GM19025 (cell line): Measurements from ENCODE around the gene SHD.

ENCODE experiments used
- ATAC-seq: cut with Tn5 transposase; IDR thresholded peaks from one replicate; pipeline ENCODE4 v1.9.1; 2021; ENCODE audit warnings: mild to moderate bottlenecking, low read depth, moderate library complexity; ENCODE audit not compliant: unreplicated experiment

The SHD gene

DNA sequence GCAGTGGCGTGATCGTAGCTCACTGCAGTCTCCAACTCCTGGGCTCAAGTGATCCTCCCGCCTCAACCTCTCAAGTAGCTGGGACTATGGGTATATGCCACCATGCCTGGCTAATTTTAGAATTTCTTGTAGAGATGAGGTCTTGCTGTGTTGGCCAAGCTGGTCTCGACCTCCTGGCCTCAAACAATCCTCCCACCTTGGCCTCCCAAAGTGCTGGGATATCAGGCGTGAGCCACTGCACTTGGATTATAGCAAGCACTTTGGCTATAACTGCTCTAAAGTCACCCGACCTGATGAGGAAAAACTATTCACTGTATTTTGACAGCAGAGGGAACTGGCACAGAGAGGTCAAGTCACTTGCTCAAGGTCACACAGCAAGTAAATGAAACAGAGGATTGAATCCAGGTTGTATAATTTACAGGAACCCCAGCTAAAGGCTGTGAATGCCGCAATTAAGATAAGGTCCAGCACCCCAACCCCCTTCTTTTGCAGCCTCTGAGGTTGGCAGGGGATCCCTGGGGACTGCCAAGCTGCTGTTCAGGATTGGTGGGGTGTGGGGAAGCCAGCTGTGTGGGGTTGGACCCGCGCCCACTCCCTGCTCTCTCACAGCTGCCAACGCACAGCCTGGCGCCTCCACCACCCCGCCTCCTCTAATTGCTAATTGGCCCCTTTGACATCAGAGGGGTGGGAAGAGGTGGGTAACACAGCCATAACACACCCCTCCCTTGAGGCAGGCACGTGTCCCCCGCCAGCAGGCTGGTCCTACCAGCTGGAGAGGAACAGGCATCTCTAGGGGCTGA lies 17.1 kb downstream of the SHD start:
- ATAC-seq: no peak

DNA sequence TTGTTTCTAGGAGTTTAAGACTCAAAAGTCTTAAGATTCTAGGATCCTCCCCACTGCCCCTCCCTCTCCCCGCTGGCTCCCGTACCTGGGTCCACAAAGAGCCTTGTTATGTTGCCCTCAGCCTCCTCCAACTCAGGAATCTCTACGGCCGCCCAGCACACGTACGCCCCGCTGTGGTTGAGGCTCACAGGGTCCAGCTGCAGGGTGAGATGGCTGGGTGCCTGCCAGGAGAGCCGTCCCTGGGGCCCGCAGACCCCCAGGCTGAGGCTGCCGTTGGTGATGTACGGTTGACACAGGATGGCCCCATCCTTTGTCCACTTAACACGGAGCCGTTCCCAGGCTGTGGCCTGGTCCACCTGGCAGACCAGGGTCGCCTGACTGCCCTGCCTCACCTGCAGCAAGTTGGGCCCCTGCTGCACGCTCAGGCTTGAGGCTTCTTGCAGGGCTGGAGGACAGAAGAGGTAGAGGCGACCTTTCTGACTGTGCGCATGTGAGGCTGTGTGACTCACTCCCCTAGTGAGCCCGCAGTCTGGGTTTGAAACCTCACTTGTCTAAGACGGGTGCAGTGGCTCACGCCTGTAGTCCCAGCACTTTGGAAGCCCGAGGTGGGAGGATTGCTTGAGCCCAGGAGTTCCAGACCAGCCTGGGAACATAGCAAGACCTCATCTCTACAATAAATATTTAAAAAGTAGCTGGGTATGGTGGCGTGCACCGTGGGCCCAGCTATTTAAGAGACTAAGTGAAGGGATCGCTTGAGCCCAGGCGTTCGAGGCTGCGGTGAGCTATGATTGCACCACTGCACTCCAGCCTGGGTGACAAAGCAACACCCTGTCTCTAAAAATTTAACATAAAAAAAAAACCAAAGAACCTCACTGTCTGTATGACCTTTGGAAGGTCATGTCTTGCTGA lies 19.1 kb downstream of the SHD start:
- ATAC-seq: no peak

DNA sequence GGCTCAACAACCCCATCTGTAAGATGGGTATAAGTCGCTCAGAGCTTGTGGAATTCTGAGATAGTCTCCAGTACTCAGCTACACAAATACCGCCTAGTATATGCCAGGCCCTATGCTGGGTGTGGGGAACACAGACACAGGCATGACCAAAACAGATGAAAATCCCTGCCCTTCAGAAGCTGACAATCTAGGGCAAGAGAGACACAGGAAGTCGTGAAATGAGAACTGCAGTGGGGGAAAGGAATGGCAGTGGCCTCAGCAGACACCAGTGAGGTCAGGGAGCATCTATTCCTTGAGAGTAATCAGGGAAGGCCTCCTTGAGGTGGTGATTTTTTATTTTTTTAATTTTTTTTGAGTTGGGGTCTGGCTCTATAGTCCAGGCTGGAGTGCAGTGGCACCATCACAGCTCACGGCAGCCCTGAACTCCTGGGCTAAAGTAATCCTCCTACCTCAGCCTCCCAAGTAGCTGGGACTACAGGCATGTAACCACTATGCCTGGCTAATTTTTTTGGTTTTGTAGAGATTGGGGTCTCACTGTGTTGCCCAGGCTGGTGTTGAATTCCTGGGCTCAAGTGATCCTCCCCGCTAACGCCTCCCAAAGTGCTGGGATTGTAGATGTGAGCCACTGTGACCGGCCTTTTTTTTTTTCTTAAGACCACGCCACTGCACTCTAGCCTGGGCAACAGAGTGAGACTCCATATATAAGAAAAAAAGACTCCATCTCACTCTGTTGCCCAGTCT lies 19.9 kb downstream of the SHD start:
- ATAC-seq: no peak

DNA sequence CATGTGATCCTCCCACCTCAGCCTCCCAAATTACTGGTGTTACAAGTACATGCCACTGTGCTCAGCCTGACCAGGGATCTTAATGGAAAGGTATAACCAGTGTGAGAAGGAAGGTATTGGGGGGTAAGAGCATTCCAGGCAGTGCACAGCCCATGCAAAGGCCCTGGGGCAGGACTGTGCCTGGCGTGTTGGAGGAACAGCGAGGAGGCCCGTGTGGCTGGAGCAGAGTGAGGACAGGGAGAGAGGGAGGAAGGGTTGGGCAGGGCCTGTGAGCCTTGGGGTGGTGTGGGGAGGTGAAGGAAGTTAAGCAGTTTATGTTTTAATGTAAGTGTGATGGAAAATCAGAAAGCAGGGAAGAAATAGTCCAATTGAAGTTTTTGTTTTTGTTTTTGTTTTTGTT lies 21.5 kb downstream of the SHD start:
- ATAC-seq: no peak

DNA sequence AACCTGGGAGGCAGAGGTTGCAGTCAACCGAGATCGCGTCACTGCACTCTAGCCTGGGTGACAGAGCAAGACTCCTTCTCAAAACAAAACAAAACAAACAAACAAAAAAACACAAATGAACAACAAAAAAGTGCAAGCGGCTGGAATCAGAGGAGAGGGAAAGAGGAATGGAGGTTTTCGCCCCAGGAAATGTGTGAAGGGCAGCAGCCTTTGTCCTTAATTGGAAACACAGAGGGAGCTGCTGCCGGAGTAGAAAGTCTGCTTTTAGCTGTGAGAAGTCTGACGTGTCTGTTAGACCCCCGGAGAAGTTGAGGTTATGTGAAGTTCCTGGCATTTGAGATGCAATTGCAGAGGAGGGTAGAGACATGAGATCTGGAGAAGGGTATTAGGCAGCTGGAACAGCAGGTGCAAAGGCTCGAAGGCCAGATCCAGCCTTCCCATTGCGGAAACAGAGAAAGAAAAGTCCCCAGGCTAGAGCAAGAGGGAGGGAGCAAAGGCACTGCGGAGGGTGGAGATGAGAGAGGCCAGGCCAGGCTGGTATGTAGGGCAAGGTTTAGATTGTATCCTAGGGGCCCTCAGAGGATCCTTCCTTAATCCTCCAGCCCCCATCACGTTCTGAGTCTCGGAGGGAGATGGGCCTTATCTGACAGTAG lies 22.6 kb downstream of the SHD start:
- no peak for ATAC-seq

DNA sequence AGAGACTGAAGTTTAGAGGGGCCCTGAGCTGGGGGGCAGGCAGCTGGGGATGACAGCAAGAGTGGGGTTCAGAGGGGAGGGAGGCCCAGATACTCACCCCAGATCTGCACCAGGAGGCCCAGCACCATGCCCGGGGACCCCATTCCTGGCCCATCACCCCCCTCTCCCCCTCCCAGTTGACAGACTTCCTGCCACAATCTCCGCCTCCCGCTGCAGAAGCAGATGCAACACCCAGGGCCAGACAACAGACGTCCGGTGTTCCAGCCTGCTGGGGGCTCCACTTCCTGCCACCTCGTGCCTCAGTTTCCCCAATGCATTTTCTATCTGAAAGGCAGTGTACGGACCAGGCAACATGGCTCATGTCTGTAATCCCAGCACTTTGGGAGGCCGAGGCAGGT lies 23.2 kb downstream of the SHD start, which contains the start of gene TMIGD2:
TMIGD2 (minus strand) TSS at position 147 of the 398 bp plus-strand sequence; CDS start at position 143, 4 bp downstream.
- ATAC-seq: no peak

DNA sequence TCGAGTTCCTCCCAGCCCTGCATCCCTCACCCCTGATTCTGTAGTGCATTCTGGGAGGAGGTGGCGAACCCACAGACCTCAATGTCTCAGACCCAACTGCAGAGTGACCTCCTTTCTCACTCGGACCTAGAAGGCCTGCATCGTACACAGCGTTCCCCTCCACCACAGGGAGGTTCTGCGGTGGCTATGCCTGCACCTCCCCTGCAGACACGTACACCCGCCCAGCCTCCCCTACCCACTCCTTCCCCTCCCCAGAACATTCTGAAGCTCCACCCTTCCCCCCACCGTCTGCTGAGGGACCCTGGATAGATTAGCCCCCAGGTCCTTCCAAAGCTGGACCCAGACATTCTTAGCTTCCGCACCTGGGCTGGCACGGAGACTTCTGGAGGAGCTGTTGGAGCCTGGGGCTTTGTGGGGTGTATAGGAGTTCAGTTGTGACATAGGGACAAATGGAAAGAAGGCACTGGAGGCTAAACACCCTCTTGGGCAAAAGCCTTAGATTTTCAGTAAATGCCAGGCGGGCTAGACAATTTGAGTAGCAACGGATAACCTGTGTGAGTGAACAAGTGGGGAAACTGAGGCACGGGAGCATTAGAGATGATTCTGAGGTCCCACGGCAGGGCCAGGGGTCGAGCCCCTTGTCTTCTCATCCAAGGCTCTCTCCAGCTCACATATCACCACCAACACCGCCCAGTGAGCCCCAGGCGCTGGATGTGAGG lies 24.9 kb downstream of the SHD start:
- ATAC-seq: no peak

DNA sequence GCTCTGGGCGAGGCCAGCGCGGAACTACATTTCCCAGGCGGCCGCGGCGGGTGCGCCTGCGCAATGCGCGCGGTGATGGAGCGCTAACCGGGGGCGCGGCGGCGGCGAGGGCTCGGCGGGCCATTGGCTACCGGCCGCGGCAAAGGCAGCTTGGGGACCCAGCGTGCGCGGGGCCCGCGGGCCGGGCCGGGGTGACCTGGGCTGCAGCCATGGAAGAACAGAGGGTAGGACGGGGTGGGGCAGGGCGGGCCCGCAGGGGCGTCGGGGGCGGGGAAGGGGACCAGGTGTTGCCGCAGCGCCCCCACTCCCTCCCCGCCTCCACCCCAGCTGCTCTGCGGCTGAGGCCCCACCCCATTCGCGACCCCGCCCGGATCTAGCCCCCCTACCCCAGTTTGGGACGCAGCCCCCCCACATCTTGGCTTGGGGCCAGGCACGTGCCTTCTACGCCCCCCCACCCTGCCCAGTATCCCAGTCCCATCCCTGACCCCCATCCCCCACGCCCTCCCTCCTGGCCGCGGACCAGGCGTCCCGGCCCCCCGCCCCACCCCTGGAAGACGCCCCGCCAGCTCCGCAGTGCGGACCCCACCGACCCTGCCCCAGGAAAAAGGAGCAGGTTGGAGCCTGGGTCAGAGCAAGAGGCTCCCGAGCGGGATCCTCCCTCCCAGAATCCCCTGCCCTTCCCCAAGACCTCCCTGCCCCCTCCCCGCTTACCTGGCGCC lies 25.6 kb downstream of the SHD start, which contains the start of gene FSD1:
FSD1 (plus strand) TSS at position 61 of the 719 bp plus-strand sequence; CDS start at position 210, 149 bp downstream.
- no peak for ATAC-seq

DNA sequence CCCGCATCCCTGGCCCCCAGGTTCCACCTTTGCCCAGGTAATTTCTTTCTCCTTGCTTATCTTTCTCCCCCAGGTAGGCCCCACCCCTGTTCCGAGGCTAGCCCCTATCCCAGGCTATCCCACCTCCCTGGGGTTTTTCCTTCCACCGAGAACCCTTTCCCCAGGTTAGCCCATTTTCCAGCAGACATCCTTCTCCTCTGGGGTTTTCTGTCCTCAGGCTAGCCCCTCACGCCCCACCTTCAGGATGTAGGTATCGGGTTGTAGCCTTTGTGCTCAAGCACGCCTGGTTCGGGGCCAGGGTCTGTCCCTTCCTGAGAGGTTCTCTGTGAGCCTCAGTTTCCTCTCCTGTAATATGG lies 26.2 kb downstream of the SHD start:
- ATAC-seq: no peak

DNA sequence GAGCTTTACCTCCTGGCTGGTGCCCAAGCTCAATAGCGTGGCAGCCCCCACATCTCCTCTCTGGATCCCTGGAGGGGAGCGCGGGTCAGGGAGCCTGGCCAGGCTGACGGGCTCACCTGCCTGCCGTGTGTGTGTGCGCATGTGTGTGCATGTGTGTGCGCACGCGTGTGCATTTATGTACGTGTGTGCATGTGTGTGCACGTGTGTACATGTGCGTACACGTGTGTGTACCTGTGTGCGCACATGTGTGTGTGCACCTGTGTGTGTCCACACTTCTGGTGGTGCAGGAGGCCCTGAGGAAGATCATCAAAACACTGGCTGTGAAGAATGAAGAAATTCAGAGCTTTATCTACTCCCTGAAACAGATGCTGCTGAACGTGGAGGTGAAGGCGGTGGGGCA lies 26.6 kb downstream of the SHD start:
- ATAC-seq: no peak

DNA sequence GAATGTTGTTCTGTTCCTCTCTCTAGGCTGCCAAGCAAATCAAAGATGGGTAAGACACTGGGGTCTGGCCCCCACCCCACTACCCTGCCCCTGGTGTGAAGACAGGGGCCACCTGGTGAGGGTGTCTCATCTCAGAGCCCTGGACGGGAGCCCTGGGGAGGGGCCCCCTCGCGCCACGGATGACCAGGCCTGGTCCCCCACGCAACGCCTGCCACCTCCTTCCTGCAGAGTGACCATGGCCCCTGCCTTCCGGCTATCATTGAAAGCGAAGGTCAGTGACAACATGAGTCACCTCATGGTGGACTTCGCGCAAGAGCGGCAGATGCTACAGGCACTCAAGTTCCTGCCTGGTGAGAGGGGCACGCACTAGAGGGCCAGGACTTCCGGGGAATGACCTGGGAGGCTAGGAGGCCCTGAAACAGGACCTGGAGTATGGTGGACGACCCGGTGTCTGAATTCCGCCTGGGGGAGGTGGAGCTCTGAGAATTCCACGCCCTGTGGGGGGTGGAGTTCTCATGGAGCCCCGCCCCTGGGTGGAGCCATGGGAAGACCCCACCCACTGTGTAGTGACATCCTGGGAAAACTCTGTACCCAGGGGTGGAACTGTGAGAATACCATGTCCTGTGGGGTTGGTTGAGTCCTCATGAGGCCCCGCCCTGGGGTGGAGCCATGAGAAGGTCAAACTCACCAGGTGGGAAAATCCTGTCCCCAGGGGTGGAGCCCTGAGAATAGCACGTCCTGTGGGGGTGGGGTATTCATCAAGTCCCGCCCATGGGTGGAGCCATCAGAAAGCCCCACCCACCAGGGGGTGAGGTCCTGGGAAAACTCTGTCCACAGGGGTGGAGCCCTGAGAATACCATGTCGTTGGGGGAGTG lies 31.4 kb downstream of the SHD start:
- no peak for ATAC-seq

DNA sequence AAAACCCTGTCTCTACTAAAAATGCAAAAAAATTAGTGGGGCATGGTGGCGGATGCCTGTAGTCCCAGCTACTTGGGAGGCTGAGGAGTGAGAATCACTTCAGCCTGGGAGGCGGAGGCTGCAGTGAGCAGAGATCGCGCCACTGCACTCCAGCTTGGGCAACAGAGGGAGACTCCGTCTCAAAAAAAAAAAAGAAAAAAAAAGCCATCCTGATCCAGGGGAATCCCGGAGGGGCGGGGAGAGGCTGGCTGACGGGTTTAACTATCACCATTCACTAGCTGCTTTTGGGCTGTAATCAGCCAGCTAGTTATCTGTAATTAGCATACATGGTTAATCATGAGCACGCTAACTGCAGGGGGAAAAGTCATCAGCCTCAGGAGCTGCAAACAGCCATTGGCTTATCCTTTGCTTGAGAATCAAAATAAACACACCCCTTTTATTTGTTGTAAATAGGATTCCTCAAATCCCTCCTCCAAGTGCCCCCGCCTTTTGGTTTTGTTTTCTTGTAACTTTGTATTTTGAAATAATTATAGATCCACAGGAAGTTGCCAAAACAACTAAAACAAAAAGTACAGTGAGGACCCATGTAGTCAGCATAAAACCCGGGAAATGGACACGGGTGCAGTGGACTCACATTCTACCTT lies 34.9 kb downstream of the SHD start:
- ATAC-seq: no peak

DNA sequence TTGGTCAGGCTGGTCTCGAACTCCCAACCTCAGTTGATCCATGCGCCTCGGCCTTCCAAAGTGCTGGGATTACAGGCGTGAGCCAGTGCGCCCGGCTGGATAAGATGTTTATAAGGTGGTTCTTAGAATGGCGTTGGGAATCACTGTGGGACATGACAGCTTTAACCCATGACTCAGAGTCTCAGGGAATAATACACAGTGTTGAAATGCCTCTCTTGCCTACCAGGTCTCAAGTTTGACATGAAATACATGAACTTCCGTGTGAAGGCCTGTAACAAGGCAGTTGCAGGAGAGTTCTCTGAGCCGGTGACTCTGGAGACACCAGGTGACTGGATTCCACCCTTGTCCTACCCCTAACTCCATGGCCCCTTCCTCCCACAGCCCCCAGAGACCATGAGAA lies 37.9 kb downstream of the SHD start:
- ATAC-seq: no peak

DNA sequence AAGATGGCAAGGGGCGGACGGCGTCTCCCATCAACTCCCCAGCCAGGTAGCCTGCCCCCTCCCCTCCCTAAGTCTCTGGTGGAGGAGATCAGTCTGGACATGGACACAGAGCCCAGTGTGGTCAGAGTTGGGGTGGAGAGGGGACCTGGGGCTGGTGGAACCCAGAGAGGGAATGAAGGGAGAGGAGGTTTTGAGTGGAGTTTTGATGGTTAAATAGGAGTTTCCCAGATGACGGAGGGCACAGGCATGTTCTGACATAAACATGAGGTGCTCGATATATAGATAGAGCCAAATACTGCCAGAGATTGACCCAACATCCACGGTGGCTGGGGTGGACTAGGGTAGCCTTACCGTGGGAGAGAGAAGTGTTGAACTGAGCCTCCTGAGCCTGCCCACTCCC lies 39.4 kb downstream of the SHD start:
- no peak for ATAC-seq

DNA sequence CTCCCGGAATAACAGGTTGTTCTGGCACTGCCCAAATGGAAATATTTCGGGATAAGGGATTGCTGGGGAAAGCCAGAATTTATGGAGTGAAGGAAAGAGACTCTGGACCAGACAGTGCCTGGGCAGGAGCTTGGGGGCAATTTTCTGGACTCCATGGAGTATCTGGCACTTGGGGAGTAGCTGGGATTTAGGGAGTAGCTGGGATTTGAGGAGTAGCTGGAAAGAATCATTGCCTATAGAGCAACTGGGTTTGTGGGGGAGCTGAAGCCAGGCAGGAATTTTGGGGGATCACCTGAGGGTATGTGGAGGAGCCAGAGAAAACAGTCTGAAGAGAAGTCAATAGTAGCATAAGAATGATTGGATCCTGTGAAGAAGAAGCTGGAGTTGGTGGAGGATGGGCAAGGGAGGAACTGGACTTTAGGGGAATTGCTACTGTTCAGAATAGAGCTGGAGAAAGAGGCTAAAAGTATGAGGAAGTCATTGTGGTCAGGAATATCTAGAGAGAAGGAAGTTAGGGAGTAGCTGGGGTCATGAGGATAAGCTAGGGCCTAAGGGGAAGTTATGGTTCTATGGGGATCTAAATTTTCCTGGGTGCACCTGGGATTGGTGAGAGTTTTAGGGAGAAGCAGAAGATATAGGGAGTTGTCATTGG lies 40.1 kb downstream of the SHD start:
- ATAC-seq: no peak

DNA sequence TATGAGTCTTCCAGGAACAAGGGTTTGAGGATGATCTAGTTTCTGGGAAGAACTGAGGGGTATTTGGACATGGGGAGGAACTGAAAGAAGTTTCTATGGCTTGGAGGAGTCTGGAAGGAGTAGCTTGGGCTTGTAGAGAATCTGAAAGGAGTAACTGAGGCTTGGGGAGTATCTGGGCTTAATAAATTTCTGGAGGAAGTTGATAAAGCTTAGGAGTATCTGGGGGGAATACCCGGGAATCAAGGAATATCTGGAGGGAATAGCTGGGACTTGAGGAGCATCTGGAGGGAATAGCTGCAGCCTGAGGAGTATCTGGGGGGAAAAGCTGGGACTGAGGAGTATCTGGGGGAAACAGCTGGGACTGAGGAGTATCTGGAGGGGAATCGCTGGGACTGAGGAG lies 41.4 kb downstream of the SHD start:
- ATAC-seq: no peak
